BJ (cell line): ENCODE data around the gene MBD4. TPM values are rescaled to one million over a fixed set of nuclear protein-coding genes. Genes with fewer than 3 reads are reported as not detected.

Source experiments
- polyA plus RNA-seq: library from polyadenylated mRNA; depleted of rRNA; stranded (reverse); fragments of >200 nt; gene quantifications from 2 replicates; pipeline ENCODE4 v1.2.3, GENCODE V29; 2011; rRNA removed
- small RNA-seq: library from RNA; depleted of rRNA; stranded (forward); fragments of <200 nt; gene quantifications from one replicate; pipeline ENCODE3, GENCODE V24; 2012; ENCODE audit warnings: low replicate concordance, low read depth; ENCODE audit not compliant: insufficient read length

MBD4 gene
- polyA plus RNA-seq, 1 experiment, result 17.5 TPM

Small RNA genes within 50 kb of the gene (small RNA-seq; reads per million reads assigned to genes)
- gene SNORA7B, result not detected

Other genes starting within 250 kb of the MBD4 start
- 181 and 220 TPM in 2 replicates for gene COPG1, start 190.3 kb downstream of the MBD4 start, polyA plus RNA-seq
- gene HMCES, start 161.1 kb downstream of the MBD4 start, polyA plus RNA-seq, result 23.1 and 27.2 TPM in 2 replicates
- gene EFCAB12, start 11.3 kb downstream of the MBD4 start, polyA plus RNA-seq, result 0.02 and 0.05 TPM in 2 replicates
- gene IFT122, start 276 bp upstream of the MBD4 start, polyA plus RNA-seq, result 15.8 and 27.8 TPM in 2 replicates
- not detected in 2 replicates for gene RHO, start 88.7 kb upstream of the MBD4 start, polyA plus RNA-seq
- not detected in 2 replicates for gene H1-8, start 103.2 kb upstream of the MBD4 start, polyA plus RNA-seq
- 84.6 and 128 TPM in 2 replicates for gene PLXND1, start 166.7 kb upstream of the MBD4 start, polyA plus RNA-seq